ENCODE data around the gene SMAD1. TPM values are rescaled to one million over a fixed set of nuclear protein-coding genes. Genes with fewer than 3 reads are reported as not detected.

SMAD1 gene
- total RNA-seq, 1 experiment from 2014 or later = 21.1 TPM

DNA sequence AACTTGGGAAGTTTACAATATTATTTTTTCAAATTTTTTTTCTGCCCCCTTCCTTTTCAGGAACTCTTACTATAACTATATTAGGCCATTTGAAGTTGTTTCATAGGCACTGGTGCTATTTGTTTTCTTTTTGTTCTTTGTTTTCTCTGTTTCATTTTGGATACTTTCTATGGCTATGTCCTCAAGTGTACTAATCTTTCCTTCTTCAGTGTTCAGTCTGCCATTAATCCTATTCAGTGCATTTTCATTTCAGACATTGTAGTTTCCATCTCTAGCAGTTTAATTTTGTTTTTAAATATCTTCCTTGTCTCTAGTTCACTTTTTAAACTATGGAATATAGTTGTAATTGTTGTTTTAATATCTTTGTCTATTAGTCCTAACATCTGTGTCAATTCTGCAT is 48.0 kb upstream of the SMAD1 start:
- H3K9me3 ChIP-seq (ENCODE audit: control insufficient read depth, low read depth, low read length) = no peaks in the 10 kb centered on the region
- H3K79me2 ChIP-seq (ENCODE audit: insufficient read depth, low read length) = no peaks in the 10 kb centered on the region
- no peak overlapping the region for H3K56ac ChIP-seq (ENCODE audit: insufficient read length, low read depth, low read length)
- no peak overlapping the region for H4K8ac ChIP-seq (replicated peaks; ENCODE audit: insufficient read length, low read depth, low read length)
- H2BK15ac ChIP-seq (ENCODE audit: low read depth, low read length) = no peak overlapping the region
- H3T11ph ChIP-seq (ENCODE audit: low read length) = no peak overlapping the region
- TF ChIP-seq, protein P1, sequence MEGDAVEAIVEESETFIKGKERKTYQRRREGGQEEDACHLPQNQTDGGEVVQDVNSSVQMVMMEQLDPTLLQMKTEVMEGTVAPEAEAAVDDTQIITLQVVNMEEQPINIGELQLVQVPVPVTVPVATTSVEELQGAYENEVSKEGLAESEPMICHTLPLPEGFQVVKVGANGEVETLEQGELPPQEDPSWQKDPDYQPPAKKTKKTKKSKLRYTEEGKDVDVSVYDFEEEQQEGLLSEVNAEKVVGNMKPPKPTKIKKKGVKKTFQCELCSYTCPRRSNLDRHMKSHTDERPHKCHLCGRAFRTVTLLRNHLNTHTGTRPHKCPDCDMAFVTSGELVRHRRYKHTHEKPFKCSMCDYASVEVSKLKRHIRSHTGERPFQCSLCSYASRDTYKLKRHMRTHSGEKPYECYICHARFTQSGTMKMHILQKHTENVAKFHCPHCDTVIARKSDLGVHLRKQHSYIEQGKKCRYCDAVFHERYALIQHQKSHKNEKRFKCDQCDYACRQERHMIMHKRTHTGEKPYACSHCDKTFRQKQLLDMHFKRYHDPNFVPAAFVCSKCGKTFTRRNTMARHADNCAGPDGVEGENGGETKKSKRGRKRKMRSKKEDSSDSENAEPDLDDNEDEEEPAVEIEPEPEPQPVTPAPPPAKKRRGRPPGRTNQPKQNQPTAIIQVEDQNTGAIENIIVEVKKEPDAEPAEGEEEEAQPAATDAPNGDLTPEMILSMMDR (conservative IDR thresholded peaks at IDR 0.05) = no peak
- no peaks in the 10 kb centered on the region for H3K79me1 ChIP-seq (ENCODE audit: insufficient read depth, low read depth, low read length, poor library complexity, severe bottlenecking)
- no peak overlapping the region for H2AK5ac ChIP-seq (ENCODE audit: insufficient read length, low read length)
- H3K4me1 Mint-ChIP-seq = peaks cover 3 to 14% of the 10 kb centered on the region in 2 experiments; a peak in 2 of 4 replicates
- H3K23me2 ChIP-seq (ENCODE audit: insufficient read length, low read depth, low read length, poor library complexity, severe bottlenecking) = no peaks in the 10 kb centered on the region
- no peak overlapping the region for H3K27ac Mint-ChIP-seq
- no peak for DNase-seq
- no peaks in the 10 kb centered on the region; a peak in 1 of 5 replicates for H3K9me3 Mint-ChIP-seq
- H4K91ac ChIP-seq (ENCODE audit: insufficient read length, low read depth, low read length) = no peak overlapping the region
- no peaks in the 10 kb centered on the region for H3K4me1 ChIP-seq (ENCODE audit: insufficient read depth, low read length)
- H3K27me3 Mint-ChIP-seq (ENCODE audit: low read depth) = no peaks in the 10 kb centered on the region; the same call in 1 of the 2 replicates
- no peak overlapping the region for H3K9ac ChIP-seq (ENCODE audit: extremely low read depth, insufficient read length, low read length)
- no peak overlapping the region for H2BK12ac ChIP-seq (ENCODE audit: insufficient read length, low read depth, low read length)
- H3K27me3 ChIP-seq (ENCODE audit: insufficient read depth, low read length) = no peaks in the 10 kb centered on the region
- H2BK20ac ChIP-seq (ENCODE audit: low read depth, low read length, poor library complexity, severe bottlenecking) = no peak overlapping the region
- H3K36me3 Mint-ChIP-seq (ENCODE audit: insufficient read depth in 1 of 3, low read depth in 3 of 3) = no peaks in the 10 kb centered on the region
- H3K23ac ChIP-seq (ENCODE audit: insufficient read length, low read depth, low read length) = no peak overlapping the region
- H3K4ac ChIP-seq (ENCODE audit: low read depth, low read length) = no peak overlapping the region
- no peak overlapping the region for H2BK120ac ChIP-seq (ENCODE audit: low read depth, low read length, poor library complexity, severe bottlenecking)
- no peak overlapping the region for H4K5ac ChIP-seq (ENCODE audit: insufficient read length, low read depth, low read length)
- no peak overlapping the region for H3K4me2 ChIP-seq (ENCODE audit: insufficient read depth, insufficient read length, low read length)
- H3K27ac ChIP-seq (ENCODE audit: insufficient read length, low read depth, low read length) = no peak overlapping the region
- H3K4me3 Mint-ChIP-seq = no peak overlapping the region
- no peaks in the 10 kb centered on the region for H4K20me1 ChIP-seq (ENCODE audit: control insufficient read depth, insufficient read depth, insufficient read length)
- H3K18ac ChIP-seq (ENCODE audit: insufficient read length, low read depth, low read length) = no peak overlapping the region
- no peak overlapping the region for H2BK5ac ChIP-seq (ENCODE audit: insufficient read length, low read length)
- H3K14ac ChIP-seq (ENCODE audit: insufficient read depth, low read length) = no peak overlapping the region
- no peak overlapping the region for H2AFZ ChIP-seq (ENCODE audit: low read length)
